Naive thymus-derived CD8-positive, alpha-beta T cell (primary cell): Measurements from ENCODE around the gene ARCN1. TPM values are rescaled to one million over a fixed set of nuclear protein-coding genes. Genes with fewer than 3 reads are reported as not detected.
A peak's percentile ranks its signal among the peaks of the same experiment; 100 is the strongest.

Source experiments
- ATAC-seq, 2 donors: fragments of 150-1000 bp; cut with Tn5 transposase in 1 of 2; sonication (Bioruptor Pico), chemical (Tn5 transposase) in 1 of 2; 1 replicate in 1 of 2; 2 replicates in 1 of 2; pipeline ENCODE4 v1.10.0; 2021; ENCODE audit warnings: mild to moderate bottlenecking in 2 of 2, moderate library complexity in 2 of 2
- POLR2A ChIA-PET: fragments of 350-600 bp; sonication (Branson Sonifier 250); formaldehyde crosslinking; loops from one replicate; lab custom pipeline; 2021; ENCODE audit warnings: antibody characterized with exemption; lab: Charles Lee
- DNase-seq, 10 donors: peaks; one replicate each; pipeline versions ENCODE4 v3.0.0 to v3.0.0-alpha.2; 2020 to 2022
- H3K27ac Mint-ChIP-seq, 10 donors: one replicate each; pipeline ENCODE4 v1.8.0; 2020 to 2022; ENCODE audit warnings: mild to moderate bottlenecking in 10 of 10, mixed read lengths in 10 of 10, moderate library complexity in 4 of 10, inconsistent platforms in 1 of 10
- H3K27me3 Mint-ChIP-seq, 5 donors: one replicate each; pipeline ENCODE4 v1.8.0; 2021 to 2022; ENCODE audit warnings: mixed read lengths in 5 of 5
- H3K36me3 Mint-ChIP-seq, 3 donors: one replicate each; pipeline ENCODE4 v1.8.0; 2020 to 2022; ENCODE audit warnings: mixed read lengths in 3 of 3, mild to moderate bottlenecking in 2 of 3, inconsistent platforms in 1 of 3
- H3K4me1 Mint-ChIP-seq, 4 donors: one replicate each; pipeline ENCODE4 v1.8.0; 2021 to 2022; ENCODE audit warnings: mixed read lengths in 4 of 4
- H3K4me3 Mint-ChIP-seq, 10 donors: one replicate each; pipeline ENCODE4 v1.8.0; 2020 to 2022; ENCODE audit warnings: mild to moderate bottlenecking in 10 of 10, mixed read lengths in 10 of 10, moderate library complexity in 6 of 10, inconsistent platforms in 1 of 10
- H3K9me3 Mint-ChIP-seq, 9 donors: one replicate each; pipeline ENCODE4 v1.8.0; 2020 to 2022; ENCODE audit warnings: mixed read lengths in 9 of 9, mild to moderate bottlenecking in 3 of 9, inconsistent platforms in 1 of 9, moderate library complexity in 1 of 9
- polyA plus RNA-seq, 3 donors: library from polyadenylated mRNA; unstranded; fragments of 300-500 nt; fragmentation: Illumina TruSeq; gene quantifications; one replicate each; pipeline ENCODE4 v1.2.3, GENCODE V29; 2021
- total RNA-seq, 8 experiments: library from RNA in 2 of 8; stranded (reverse) in 2 of 8; gene quantifications; one replicate each; pipeline ENCODE4 v1.2.3 and lab custom pipeline; 2021 to 2026

Gene ARCN1
- total and polyA plus RNA-seq, 5 experiments from 2014 or later, result 106 to 138 (median 121) TPM

GRCh38 chr11:118628432-118628831 lies 56.2 kb downstream of the ARCN1 start:
- POLR2A ChIA-PET, result no interaction called here
- Mint-ChIP-seq H3K4me3 (no peak overlapping the region), H3K9me3 (no peaks in the 10 kb centered on the region), H3K27me3 (no peaks in the 10 kb centered on the region), H3K4me1 (peaks cover 0 to 4% (median 0%) of the 10 kb centered on the region in 4 donors), H3K36me3 (no peaks in the 10 kb centered on the region), H3K27ac (no peak overlapping the region)
- no peak for ATAC-seq
- no peak for DNase-seq

- Mint-ChIP-seq H3K9me3 (no peaks in the 10 kb centered on the region), H3K27me3 (no peaks in the 10 kb centered on the region), H3K4me1 (peaks cover 0 to 4% (median 0%) of the 10 kb centered on the region in 4 donors), H3K27ac (peak overlapping the region in 1 of 10 donors; percentile 43), H3K36me3 (no peaks in the 10 kb centered on the region), H3K4me3 (no peak overlapping the region)
- POLR2A ChIA-PET, result no interaction called here
- DNase-seq, result no peak
- no peak for ATAC-seq
Measured at GRCh38 chr11:118628861-118629549, 56.8 kb downstream of the ARCN1 start.

- H3K27ac Mint-ChIP-seq, result no peak overlapping the region
- no peaks in the 10 kb centered on the region for H3K9me3 Mint-ChIP-seq
- no peaks in the 10 kb centered on the region for H3K27me3 Mint-ChIP-seq
- ATAC-seq (no peak), DNase-seq (no peak)
- peaks cover 0 to 4% (median under 1%) of the 10 kb centered on the region in 4 donors for H3K4me1 Mint-ChIP-seq
- POLR2A ChIA-PET, result no interaction called here
- H3K4me3 Mint-ChIP-seq, result no peak overlapping the region
- H3K36me3 Mint-ChIP-seq, result no peaks in the 10 kb centered on the region
Measured at GRCh38 chr11:118629761-118630661, 57.8 kb downstream of the ARCN1 start.

GRCh38 chr11:118631142-118631909 lies 59.1 kb downstream of the ARCN1 start:
- Mint-ChIP-seq H3K4me3 (no peak overlapping the region), H3K27me3 (no peaks in the 10 kb centered on the region), H3K27ac (peak overlapping the region in 1 of 10 donors; percentile 86), H3K36me3 (no peaks in the 10 kb centered on the region), H3K9me3 (no peaks in the 10 kb centered on the region), H3K4me1 (peaks cover 0 to 4% (median under 1%) of the 10 kb centered on the region in 4 donors)
- ATAC-seq (no peak), DNase-seq (no peak)
- POLR2A ChIA-PET, result no interaction called here

GRCh38 chr11:118632577-118633318 lies 60.5 kb downstream of the ARCN1 start:
- Mint-ChIP-seq H3K9me3 (no peaks in the 10 kb centered on the region), H3K27ac (peak overlapping the region in 1 of 10 donors; percentile 57), H3K4me3 (no peak overlapping the region), H3K4me1 (peaks cover 0 to 4% (median under 1%) of the 10 kb centered on the region in 4 donors), H3K27me3 (no peaks in the 10 kb centered on the region), H3K36me3 (no peaks in the 10 kb centered on the region)
- POLR2A ChIA-PET, result no interaction called here
- DNase-seq, result no peak
- no peak for ATAC-seq

GRCh38 chr11:118633319-118633690 lies 61.1 kb downstream of the ARCN1 start:
- H3K4me1 Mint-ChIP-seq, result peaks cover 0 to 4% (median under 1%) of the 10 kb centered on the region in 4 donors
- H3K27ac Mint-ChIP-seq, result no peak overlapping the region
- DNase-seq, result no peak
- H3K27me3 Mint-ChIP-seq, result no peaks in the 10 kb centered on the region
- ATAC-seq, result no peak
- H3K36me3 Mint-ChIP-seq, result no peaks in the 10 kb centered on the region
- POLR2A ChIA-PET, result no interaction called here
- H3K4me3 Mint-ChIP-seq, result peak overlapping the region in 1 of 10 donors; percentile 24
- no peaks in the 10 kb centered on the region for H3K9me3 Mint-ChIP-seq

- Mint-ChIP-seq H3K27ac (peak overlapping the region in 1 of 10 donors; percentile 43), H3K4me1 (peaks cover 0 to 4% (median under 1%) of the 10 kb centered on the region in 4 donors), H3K4me3 (peak overlapping the region in 1 of 10 donors; percentile 10), H3K36me3 (no peaks in the 10 kb centered on the region), H3K9me3 (no peaks in the 10 kb centered on the region), H3K27me3 (no peaks in the 10 kb centered on the region)
- ATAC-seq (no peak), DNase-seq (no peak)
- POLR2A ChIA-PET, result no interaction called here
Measured at GRCh38 chr11:118633979-118634378, 61.8 kb downstream of the ARCN1 start.

- H3K27ac Mint-ChIP-seq, result peak overlapping the region in 1 of 10 donors; percentile 9
- H3K36me3 Mint-ChIP-seq, result no peaks in the 10 kb centered on the region
- peaks cover 0 to 4% (median under 1%) of the 10 kb centered on the region in 4 donors for H3K4me1 Mint-ChIP-seq
- H3K27me3 Mint-ChIP-seq, result no peaks in the 10 kb centered on the region
- POLR2A ChIA-PET, result no interaction called here
- peak; percentile 53 to 97 for ATAC-seq
- peak in 1 of 10 donors; percentile 22 for DNase-seq
- H3K9me3 Mint-ChIP-seq, result no peaks in the 10 kb centered on the region
- H3K4me3 Mint-ChIP-seq, result peak overlapping the region in 8 of 10 donors; percentile 5 to 63 (median 40)
Measured at GRCh38 chr11:118634431-118635236, 62.4 kb downstream of the ARCN1 start.

GRCh38 chr11:118635237-118635591 lies 63.0 kb downstream of the ARCN1 start:
- H3K36me3 Mint-ChIP-seq, result no peaks in the 10 kb centered on the region

GRCh38 chr11:118635642-118636041 lies 63.4 kb downstream of the ARCN1 start:
- ATAC-seq (no peak), DNase-seq (no peak)
- peak overlapping the region in 1 of 10 donors; percentile 34 for H3K4me3 Mint-ChIP-seq
- peaks cover 0 to 3% (median under 1%) of the 10 kb centered on the region in 4 donors for H3K4me1 Mint-ChIP-seq
- H3K9me3 Mint-ChIP-seq, result no peaks in the 10 kb centered on the region
- H3K27me3 Mint-ChIP-seq, result no peaks in the 10 kb centered on the region
- no peaks in the 10 kb centered on the region for H3K36me3 Mint-ChIP-seq
- H3K27ac Mint-ChIP-seq, result no peak overlapping the region
- POLR2A ChIA-PET, result interaction anchor here (1.0 kb wide), 1 partner anchor 156 kb away, joined by 5 read pairs; no protein-coding TSS in a partner anchor

More at GRCh38 chr11:118635237-118635591, 63.0 kb downstream of the ARCN1 start:
- ATAC-seq, result peak in 1 of 2 donors; percentile 20
- POLR2A ChIA-PET, result interaction anchor here (1.0 kb wide), 1 partner anchor 157 kb away, joined by 5 read pairs; no protein-coding TSS in a partner anchor
- no peak for DNase-seq
- H3K27ac Mint-ChIP-seq, result no peak overlapping the region
- no peaks in the 10 kb centered on the region for H3K27me3 Mint-ChIP-seq
- peak overlapping the region in 1 of 10 donors; percentile 34 for H3K4me3 Mint-ChIP-seq
- peaks cover 0 to 4% (median under 1%) of the 10 kb centered on the region in 4 donors for H3K4me1 Mint-ChIP-seq
- H3K9me3 Mint-ChIP-seq, result no peaks in the 10 kb centered on the region

GRCh38 chr11:118636569-118637290 lies 64.5 kb downstream of the ARCN1 start:
- no peaks in the 10 kb centered on the region for H3K36me3 Mint-ChIP-seq
- ATAC-seq, result no peak
- POLR2A ChIA-PET, result interaction anchor here (0.7 kb wide), 1 partner anchor 492 kb away, joined by 3 read pairs; no protein-coding TSS in a partner anchor
- no peaks in the 10 kb centered on the region for H3K9me3 Mint-ChIP-seq
- H3K4me1 Mint-ChIP-seq, result peaks cover 0 to 2% (median under 1%) of the 10 kb centered on the region in 4 donors
- no peak overlapping the region for H3K4me3 Mint-ChIP-seq
- H3K27me3 Mint-ChIP-seq, result no peaks in the 10 kb centered on the region
- H3K27ac Mint-ChIP-seq, result no peak overlapping the region
- no peak for DNase-seq
